Thoracic aorta (tissue), 2 donors: Measurements from ENCODE around the gene AOX1. TPM values are rescaled to one million over a fixed set of nuclear protein-coding genes. Genes with fewer than 3 reads are reported as not detected.
A peak's percentile ranks its signal among the peaks of the same experiment; 100 is the strongest.
"Not testable (repeated sequence)": the region's sequence is repeated elsewhere in the genome, so short reads cannot be mapped to it uniquely, and the experiment has no call there.

Experiments
- ATAC-seq: fragments of 150-250 bp; one replicate; pipeline ENCODE4 v1.8.0; 2017; ENCODE audit warnings: low read depth; ENCODE audit not compliant: insufficient number of reproducible peaks, low FRiP score
- DNase-seq: peaks from one replicate; pipeline ENCODE4 v3.0.0-alpha.2; 2020; ENCODE audit warnings: low spot score
- H3K27ac ChIP-seq, 2 donors: fragments of 200-600 bp; sonication (generic); 1 replicate in 1 of 2; 2 replicates in 1 of 2; pipeline ENCODE4 v1.5.1; 2016; ENCODE audit warnings: mild to moderate bottlenecking in 2 of 2, moderate library complexity in 2 of 2
- H3K27me3 ChIP-seq: fragments of 200-600 bp; sonication (generic); replicated peaks from 2 replicates; pipeline ENCODE4 v1.6.0; 2016; ENCODE audit warnings: mild to moderate bottlenecking; ENCODE audit not compliant: insufficient read depth
- H3K36me3 ChIP-seq: fragments of 200-600 bp; sonication (generic); one replicate; pipeline ENCODE4 v1.5.1; 2016
- H3K4me1 ChIP-seq, 2 donors: fragments of 200-600 bp; sonication (generic); 1 replicate in 1 of 2; 2 replicates in 1 of 2; pipeline versions ENCODE4 v1.5.1 to v1.6.0; 2016; ENCODE audit warnings: low read depth in 2 of 2, mild to moderate bottlenecking in 1 of 2; ENCODE audit not compliant: control insufficient read depth in 1 of 2
- H3K4me3 ChIP-seq: fragments of 200-600 bp; sonication (generic); 2 replicates; pipeline ENCODE4 v1.5.1; 2016; ENCODE audit warnings: mild to moderate bottlenecking
- H3K9me3 ChIP-seq: fragments of 200-600 bp; sonication (generic); 2 replicates; pipeline ENCODE4 v1.5.1; 2016
- total RNA-seq, 2 donors: library from RNA; depleted of rRNA; stranded (reverse); fragments of >200 nt; gene quantifications; one replicate each; pipeline versions ENCODE4 v1.1.0 to v1.2.3, GENCODE V29; 2016
- TF ChIP-seq, protein P1 (sequence below): fragments of 200-600 bp; sonication (generic); IDR thresholded peaks from one replicate; pipeline ENCODE4 v1.5.1; 2019; ENCODE audit warnings: antibody characterized with exemption

Gene AOX1
- total RNA-seq, 2 donors from 2014 or later: 56.1 to 69.9 TPM

DNA sequence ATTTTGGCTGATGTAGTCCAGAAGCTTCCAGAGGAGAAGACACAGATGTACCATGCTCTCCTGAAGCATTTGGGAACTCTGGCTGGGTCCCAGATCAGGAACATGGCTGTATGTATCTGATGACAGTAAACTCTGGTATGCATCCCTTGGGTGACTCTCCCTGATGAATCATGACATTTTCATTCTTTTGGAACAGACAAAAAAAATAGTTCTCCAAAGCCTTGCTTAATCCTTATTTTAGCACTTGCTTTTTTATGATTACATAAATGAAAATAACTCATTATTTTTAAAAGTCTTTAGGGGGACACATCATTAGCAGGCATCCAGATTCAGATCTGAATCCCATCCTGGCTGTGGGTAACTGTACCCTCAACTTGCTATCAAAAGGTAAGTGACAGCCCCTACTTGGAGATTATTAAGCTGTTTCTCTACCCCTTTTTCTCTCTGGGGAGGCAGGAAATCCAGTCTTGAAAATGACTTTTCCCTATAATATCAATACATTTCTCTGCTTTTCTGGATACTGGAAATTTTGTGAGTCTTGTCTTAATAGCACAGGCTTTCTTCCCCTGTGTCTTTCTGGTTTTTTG lies 23.3 kb downstream of the AOX1 start:
- Histone ChIP-seq H3K36me3 (no peaks in the 10 kb centered on the region), H3K27ac (peak overlapping the region in 1 of 2 donors; percentile 11)

DNA sequence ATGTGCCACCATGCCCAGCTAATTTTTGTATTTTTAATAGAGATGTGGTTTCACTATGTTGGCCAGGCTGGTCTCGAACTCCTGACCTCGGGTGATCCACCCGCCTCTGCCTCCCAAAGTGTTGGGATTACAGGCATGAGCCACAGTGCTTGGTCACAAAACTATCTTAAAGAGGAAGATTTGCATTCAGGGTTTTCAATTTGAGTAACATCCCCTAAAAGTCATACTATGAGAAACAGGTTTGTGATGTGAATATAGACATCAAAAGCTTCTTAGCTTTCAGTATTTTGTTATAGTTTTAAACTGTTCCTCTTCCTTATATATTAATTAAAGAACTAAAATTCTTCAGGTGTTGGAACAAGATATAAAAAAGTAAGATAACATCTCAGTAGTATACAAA lies 24.4 kb downstream of the AOX1 start:
- H3K4me1 ChIP-seq, ATAC-seq, H3K9me3 ChIP-seq, H3K27ac ChIP-seq, H3K27me3 ChIP-seq, H3K4me3 ChIP-seq, DNase-seq, H3K36me3 ChIP-seq: not testable (repeated sequence)

More for the DNA sequence above, 23.3 kb downstream of the AOX1 start:
- Histone ChIP-seq H3K4me1 (no peaks in the 10 kb centered on the region), H3K27me3 (no peaks in the 10 kb centered on the region), H3K9me3 (no peaks in the 10 kb centered on the region), H3K4me3 (no peak overlapping the region)
- no peak for DNase-seq
- no peak for ATAC-seq
- TF ChIP-seq, protein P1, sequence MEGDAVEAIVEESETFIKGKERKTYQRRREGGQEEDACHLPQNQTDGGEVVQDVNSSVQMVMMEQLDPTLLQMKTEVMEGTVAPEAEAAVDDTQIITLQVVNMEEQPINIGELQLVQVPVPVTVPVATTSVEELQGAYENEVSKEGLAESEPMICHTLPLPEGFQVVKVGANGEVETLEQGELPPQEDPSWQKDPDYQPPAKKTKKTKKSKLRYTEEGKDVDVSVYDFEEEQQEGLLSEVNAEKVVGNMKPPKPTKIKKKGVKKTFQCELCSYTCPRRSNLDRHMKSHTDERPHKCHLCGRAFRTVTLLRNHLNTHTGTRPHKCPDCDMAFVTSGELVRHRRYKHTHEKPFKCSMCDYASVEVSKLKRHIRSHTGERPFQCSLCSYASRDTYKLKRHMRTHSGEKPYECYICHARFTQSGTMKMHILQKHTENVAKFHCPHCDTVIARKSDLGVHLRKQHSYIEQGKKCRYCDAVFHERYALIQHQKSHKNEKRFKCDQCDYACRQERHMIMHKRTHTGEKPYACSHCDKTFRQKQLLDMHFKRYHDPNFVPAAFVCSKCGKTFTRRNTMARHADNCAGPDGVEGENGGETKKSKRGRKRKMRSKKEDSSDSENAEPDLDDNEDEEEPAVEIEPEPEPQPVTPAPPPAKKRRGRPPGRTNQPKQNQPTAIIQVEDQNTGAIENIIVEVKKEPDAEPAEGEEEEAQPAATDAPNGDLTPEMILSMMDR: no peak

DNA sequence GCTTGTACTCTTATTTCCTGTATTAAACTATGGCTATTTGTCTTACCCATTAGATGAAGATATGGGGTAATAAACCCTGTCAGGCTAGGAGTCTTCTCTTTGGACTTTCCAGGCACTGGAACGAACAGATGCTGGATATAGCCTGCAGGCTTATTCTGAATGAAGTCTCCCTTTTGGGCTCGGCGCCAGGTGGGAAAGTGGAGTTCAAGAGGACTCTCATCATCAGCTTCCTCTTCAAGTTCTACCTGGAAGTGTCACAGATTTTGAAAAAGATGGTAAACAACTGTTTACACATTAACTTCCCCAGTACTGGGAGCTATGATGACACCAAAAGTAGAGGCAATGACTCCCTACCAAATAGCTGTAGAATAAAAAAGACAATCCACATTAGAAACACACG lies 27.9 kb downstream of the AOX1 start:
- DNase-seq (no peak), ATAC-seq (no peak)
- H3K4me3 ChIP-seq: no peak overlapping the region
- H3K27ac ChIP-seq: no peak overlapping the region
- no peaks in the 10 kb centered on the region for H3K4me1 ChIP-seq
- TF ChIP-seq, protein P1: no peak
- no peaks in the 10 kb centered on the region for H3K27me3 ChIP-seq
- no peaks in the 10 kb centered on the region for H3K36me3 ChIP-seq
- H3K9me3 ChIP-seq: no peaks in the 10 kb centered on the region

DNA sequence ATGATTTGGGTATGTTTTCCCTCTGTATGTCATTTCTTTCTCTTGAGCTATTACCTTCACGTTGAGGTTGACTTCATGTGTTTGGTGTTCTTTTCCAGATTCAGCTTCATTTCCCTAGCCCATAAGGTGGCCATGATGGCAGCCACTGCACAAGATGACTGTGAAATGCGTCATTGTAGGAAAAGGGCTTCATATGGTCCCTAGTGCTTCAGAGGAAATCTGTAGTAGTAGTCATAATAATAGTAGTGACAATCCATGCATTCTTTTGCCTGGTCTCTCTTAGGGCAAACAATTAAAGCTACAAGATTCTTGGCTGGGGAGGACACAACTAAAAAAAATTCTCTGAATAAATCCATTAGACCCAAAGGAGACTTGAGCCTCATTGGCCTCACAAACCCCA lies 28.4 kb downstream of the AOX1 start:
- Histone ChIP-seq H3K4me1 (peaks cover 0 to 3% of the 10 kb centered on the region in 2 donors), H3K27me3 (no peaks in the 10 kb centered on the region), H3K9me3 (no peaks in the 10 kb centered on the region), H3K36me3 (no peaks in the 10 kb centered on the region), H3K27ac (no peak overlapping the region), H3K4me3 (no peak overlapping the region)
- no peak for DNase-seq
- ATAC-seq: no peak
- TF ChIP-seq, protein P1: no peak

DNA sequence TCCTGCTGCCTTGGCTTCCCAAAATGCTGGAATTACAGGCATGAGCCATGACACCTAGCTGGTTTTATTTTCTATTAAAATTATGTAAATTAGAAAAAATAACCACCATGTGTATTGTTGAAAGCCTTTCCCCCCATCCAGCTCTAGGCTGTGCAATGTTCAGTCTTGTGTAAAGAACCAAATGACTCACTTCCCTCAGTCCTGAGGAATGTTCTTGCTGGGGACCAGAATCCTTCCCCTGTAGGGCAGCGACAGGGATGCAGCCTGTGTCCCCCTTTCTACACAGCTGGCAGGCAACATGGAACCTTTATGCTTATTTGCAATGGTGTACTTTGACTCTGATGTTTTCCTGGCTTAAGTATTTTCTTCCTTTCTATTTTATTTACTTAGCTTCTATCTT lies 29.4 kb downstream of the AOX1 start:
- Histone ChIP-seq H3K4me3 (no peak overlapping the region), H3K36me3 (no peaks in the 10 kb centered on the region), H3K27ac (no peak overlapping the region), H3K9me3 (no peaks in the 10 kb centered on the region), H3K4me1 (peaks cover 0 to 6% of the 10 kb centered on the region in 2 donors), H3K27me3 (no peaks in the 10 kb centered on the region)
- no peak for ATAC-seq
- no peak for DNase-seq
- TF ChIP-seq, protein P1: no peak

DNA sequence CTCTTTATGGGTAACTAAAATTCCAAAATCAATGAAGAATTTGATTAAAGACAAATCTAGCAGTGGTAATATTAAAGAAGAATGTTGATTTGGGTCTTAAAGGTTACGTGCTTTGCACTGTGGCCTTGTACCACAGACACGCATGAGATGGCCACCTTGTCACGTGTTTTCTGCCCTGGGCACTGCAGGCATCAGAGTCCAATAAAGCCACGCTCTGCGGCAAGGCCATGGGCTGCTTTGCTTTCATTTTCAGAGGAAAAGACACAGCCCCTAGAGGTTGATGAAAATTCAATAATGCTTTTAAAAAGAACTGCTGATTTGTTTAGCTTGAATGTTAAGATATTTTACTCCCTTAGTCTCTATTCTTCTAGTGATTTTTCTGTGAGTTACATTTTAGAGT lies 30.4 kb downstream of the AOX1 start:
- no peak for DNase-seq
- Histone ChIP-seq H3K36me3 (no peaks in the 10 kb centered on the region), H3K9me3 (no peaks in the 10 kb centered on the region), H3K27me3 (no peaks in the 10 kb centered on the region), H3K4me3 (no peak overlapping the region), H3K27ac (no peak overlapping the region), H3K4me1 (peaks cover 0 to 6% of the 10 kb centered on the region in 2 donors)
- no peak for ATAC-seq
- TF ChIP-seq, protein P1: no peak
